C4-2B (cell line): Measurements from ENCODE around the gene SUPT5H.

Experiments
- H3K27ac ChIP-seq: fragments of 450-650 bp; 2 replicates; pipeline ENCODE4 v1.5.1; 2017
- CTCF ChIP-seq: fragments of 450-650 bp; conservative IDR thresholded peaks from 2 replicates; pipeline ENCODE4 v1.5.1; 2017; ENCODE audit warnings: mild to moderate bottlenecking
- ZFX ChIP-seq: fragments of 450-650 bp; IDR thresholded peaks from 2 replicates; pipeline ENCODE4 v1.6.1; 2017

SUPT5H gene

DNA sequence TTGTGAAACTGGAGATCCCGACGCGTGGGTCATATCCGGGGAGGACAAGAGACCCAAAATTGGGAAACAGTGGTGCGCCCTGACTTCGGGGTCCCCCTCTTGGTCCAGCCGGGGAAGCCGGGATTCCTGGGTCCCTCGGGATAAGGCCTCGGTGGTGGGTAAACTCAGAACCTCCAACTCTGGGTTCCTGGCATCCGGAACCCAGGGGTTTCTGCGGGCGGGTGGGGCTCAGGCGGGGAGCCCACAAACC, 38.0 kb upstream of the SUPT5H start:
- H3K27ac ChIP-seq, result peak overlapping the region; percentile 85
- TF ChIP-seq ZFX (no peak), CTCF (no peak)

DNA sequence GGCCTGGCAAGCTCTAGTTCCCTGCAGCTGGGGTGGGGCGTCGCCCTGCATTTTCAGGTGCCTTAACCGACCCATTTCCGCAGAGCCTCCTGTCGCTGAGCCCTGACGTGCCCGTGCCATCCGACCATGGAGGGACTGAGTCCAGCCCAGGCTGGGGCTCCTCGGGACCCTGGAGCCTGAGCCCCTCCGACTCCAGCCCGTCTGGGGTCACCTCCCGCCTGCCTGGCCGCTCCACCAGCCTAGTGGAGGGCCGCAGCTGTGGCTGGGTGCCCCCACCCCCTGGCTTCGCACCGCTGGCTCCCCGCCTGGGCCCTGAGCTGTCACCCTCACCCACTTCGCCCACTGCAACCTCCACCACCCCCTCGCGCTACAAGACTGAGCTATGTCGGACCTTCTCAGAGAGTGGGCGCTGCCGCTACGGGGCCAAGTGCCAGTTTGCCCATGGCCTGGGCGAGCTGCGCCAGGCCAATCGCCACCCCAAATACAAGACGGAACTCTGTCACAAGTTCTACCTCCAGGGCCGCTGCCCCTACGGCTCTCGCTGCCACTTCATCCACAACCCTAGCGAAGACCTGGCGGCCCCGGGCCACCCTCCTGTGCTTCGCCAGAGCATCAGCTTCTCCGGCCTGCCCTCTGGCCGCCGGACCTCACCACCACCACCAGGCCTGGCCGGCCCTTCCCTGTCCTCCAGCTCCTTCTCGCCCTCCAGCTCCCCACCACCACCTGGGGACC, 37.6 kb upstream of the SUPT5H start:
- H3K27ac ChIP-seq, result peak overlapping the region; percentile 85

DNA sequence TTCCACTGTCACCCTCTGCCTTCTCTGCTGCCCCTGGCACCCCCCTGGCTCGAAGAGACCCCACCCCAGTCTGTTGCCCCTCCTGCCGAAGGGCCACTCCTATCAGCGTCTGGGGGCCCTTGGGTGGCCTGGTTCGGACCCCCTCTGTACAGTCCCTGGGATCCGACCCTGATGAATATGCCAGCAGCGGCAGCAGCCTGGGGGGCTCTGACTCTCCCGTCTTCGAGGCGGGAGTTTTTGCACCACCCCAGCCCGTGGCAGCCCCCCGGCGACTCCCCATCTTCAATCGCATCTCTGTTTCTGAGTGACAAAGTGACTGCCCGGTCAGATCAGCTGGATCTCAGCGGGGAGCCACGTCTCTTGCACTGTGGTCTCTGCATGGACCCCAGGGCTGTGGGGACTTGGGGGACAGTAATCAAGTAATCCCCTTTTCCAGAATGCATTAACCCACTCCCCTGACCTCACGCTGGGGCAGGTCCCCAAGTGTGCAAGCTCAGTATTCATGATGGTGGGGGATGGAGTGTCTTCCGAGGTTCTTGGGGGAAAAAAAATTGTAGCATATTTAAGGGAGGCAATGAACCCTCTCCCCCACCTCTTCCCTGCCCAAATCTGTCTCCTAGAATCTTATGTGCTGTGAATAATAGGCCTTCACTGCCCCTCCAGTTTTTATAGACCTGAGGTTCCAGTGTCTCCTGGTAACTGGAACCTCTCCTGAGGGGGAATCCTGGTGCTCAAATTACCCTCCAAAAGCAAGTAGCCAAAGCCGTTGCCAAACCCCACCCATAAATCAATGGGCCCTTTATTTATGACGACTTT, 36.8 kb upstream of the SUPT5H start:
- peak overlapping the region; percentile 85 for H3K27ac ChIP-seq
- TF ChIP-seq ZFX (no peak), CTCF (no peak)

More for the DNA sequence above, 37.6 kb upstream of the SUPT5H start:
- TF ChIP-seq CTCF (no peak), ZFX (no peak)

DNA sequence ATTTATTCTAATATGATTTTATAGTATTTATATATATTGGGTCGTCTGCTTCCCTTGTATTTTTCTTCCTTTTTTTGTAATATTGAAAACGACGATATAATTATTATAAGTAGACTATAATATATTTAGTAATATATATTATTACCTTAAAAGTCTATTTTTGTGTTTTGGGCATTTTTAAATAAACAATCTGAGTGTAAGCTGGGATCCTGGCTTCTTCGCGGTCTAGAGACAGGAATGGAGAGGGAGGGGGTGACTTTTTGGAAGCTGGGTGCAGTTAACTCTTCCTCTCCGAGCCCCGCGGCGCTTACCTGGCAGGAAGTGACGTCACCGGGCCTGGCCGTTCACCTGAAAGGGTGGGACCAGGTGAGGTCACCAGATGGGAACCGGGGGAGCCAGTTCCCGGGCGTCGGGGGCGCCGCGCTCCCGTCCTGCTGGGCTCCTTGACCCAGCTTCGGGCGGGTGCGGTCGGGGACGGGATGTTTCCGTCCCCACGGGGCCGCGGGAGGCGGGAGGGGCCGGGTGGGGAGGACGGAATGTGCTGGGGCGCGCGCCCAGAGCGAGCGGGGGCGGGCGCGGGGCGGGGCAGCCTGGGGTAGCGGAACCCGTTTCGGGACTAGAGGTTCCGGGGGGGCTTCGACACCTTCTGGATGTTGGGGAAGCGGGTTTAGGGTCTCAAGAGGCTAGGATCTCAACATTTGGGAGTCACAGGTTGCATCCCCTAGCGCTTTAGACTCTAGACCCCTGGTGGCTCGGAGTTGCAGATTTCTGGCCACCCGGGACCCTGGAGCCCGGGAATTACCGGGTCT, 36.0 kb upstream of the SUPT5H start:
- TF ChIP-seq CTCF (no peak), ZFX (no peak)

DNA sequence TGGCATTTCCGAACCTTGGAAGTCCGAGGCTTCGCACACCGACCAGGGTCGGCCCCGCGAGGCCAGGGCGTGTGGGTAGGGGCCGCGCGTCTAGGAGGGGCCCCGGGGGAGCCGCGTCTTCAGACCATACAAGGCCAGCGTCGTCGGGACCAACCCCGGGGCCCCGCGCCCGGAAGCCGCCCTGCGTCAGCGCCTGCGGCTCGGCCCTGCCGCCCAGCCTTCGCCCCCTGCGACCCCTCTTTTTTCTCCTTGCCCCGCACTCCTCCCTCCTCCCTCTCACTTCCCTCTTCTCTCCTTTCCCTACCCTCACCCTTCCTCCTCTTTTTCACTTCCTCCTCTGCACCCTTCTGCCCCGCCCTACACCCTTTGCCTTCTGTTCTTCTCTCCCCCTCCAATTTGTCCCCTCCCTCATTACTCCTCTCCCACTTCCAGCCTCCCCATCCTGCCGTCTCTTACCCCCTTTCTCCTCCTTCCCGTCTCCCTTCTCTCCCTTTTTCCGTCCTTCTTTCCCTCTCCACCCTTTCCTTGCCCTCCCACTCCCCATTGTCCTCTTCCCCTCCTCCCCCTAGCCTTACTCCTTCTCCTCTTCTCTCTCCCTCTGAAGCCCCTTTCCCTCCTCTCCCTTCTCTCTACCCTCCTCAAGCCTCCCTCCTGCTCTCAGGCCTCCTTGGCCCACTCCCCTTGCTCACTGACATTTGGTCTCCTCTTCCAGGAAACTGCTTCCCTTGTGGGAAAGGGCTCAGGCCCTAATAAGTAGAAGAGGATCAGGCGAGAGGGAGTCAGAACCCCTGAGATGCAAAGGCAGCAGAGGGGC, 35.2 kb upstream of the SUPT5H start:
- TF ChIP-seq CTCF (no peak), ZFX (no peak)
- peak overlapping the region; percentile 80 for H3K27ac ChIP-seq

More for the DNA sequence above, 36.0 kb upstream of the SUPT5H start:
- peak overlapping the region; percentile 80 for H3K27ac ChIP-seq

DNA sequence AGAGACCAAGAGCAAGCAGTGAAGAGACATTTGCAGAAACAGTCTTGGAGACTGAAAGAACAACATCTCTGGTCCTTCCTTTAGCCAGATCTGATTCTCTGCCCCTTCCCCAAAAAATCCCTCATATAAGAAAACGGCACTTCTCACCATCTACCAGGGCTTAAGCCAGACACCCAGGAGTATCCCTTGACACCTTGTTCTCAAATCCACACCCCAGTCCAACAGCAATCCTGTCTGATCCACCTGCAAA, 34.6 kb upstream of the SUPT5H start:
- TF ChIP-seq ZFX (no peak), CTCF (no peak)
- H3K27ac ChIP-seq, result peak overlapping the region; percentile 80
